Natural killer cell (primary cell): ENCODE results near the gene CHEK2. TPM values are rescaled to one million over a fixed set of nuclear protein-coding genes. Genes with fewer than 3 reads are reported as not detected.

Experiments used
- ATAC-seq, 3 donors: fragments of 150-1000 bp in 2 of 3; fragments of 200-7000 bp in 1 of 3; cut with Tn5 transposase; 1 replicate in 1 of 3; 2 replicates in 2 of 3; pipeline ENCODE4 v1.10.0; 2021; ENCODE audit warnings: mild to moderate bottlenecking in 2 of 3, moderate library complexity in 2 of 3
- DNase-seq, 2 donors: peaks; one replicate each; pipeline versions ENCODE4 v3.0.0 to v3.0.0-alpha.2; 2013 to 2021; ENCODE audit warnings: mixed read lengths in 1 of 2
- H3K27ac ChIP-seq: one replicate; pipeline ENCODE4 v1.5.1; 2013; ENCODE audit warnings: mild to moderate bottlenecking, low read length
- H3K27me3 ChIP-seq: one replicate; pipeline ENCODE4 v1.6.1; 2013; ENCODE audit warnings: low read length; ENCODE audit not compliant: control insufficient read depth, insufficient read depth
- H3K36me3 ChIP-seq: one replicate; pipeline ENCODE4 v1.6.1; 2013; ENCODE audit warnings: low read length; ENCODE audit not compliant: control insufficient read depth, insufficient read depth
- H3K4me1 ChIP-seq: one replicate; pipeline ENCODE4 v1.6.1; 2013; ENCODE audit warnings: low read length; ENCODE audit not compliant: control insufficient read depth, insufficient read depth
- H3K4me3 ChIP-seq: one replicate; pipeline ENCODE4 v1.5.1; 2013; ENCODE audit warnings: low read length
- H3K9me3 ChIP-seq: one replicate; pipeline ENCODE4 v1.6.1; 2013; ENCODE audit warnings: low read length; ENCODE audit not compliant: control insufficient read depth, insufficient read depth
- H3K27ac Mint-ChIP-seq, 2 donors: one replicate each; pipeline ENCODE4 v1.8.0; 2022; ENCODE audit warnings: mild to moderate bottlenecking in 2 of 2, mixed read lengths in 2 of 2, moderate library complexity in 1 of 2
- H3K27me3 Mint-ChIP-seq, 2 donors: one replicate each; pipeline ENCODE4 v1.8.0; 2022; ENCODE audit warnings: low read depth in 2 of 2, mixed read lengths in 2 of 2
- H3K36me3 Mint-ChIP-seq: one replicate; pipeline ENCODE4 v1.8.0; 2022; ENCODE audit warnings: mixed read lengths
- H3K4me1 Mint-ChIP-seq, 2 donors: one replicate each; pipeline ENCODE4 v1.8.0; 2022; ENCODE audit warnings: mixed read lengths in 2 of 2
- H3K4me3 Mint-ChIP-seq: one replicate; pipeline ENCODE4 v1.8.0; 2022; ENCODE audit warnings: mild to moderate bottlenecking, moderate library complexity, mixed read lengths
- H3K9me3 Mint-ChIP-seq, 2 donors: one replicate each; pipeline ENCODE4 v1.8.0; 2022; ENCODE audit warnings: mixed read lengths in 2 of 2
- CTCF ChIP-seq: fragments of 200-600 bp; IDR thresholded peaks from one replicate; pipeline ENCODE4 v1.8.0; 2022; ENCODE audit warnings: antibody characterized with exemption
- WGBS: methylation state at CpG from one replicate; pipeline ENCODE4 v1.1.7; 2013; ENCODE audit warnings: missing lambda C conversion rate; ENCODE audit not compliant: insufficient coverage; 5-methylcytosine and 5-hydroxymethylcytosine counted together
- intact Hi-C: fragments of 100-400 bp; cut with micrococcal nuclease; formaldehyde crosslinking; loops from one replicate; pipeline ENCODE4 v1.14.2; 2022
- total RNA-seq, 4 donors: library from RNA; stranded (reverse); fragments of 120-200 nt in 1 of 4; gene quantifications; one replicate each; pipeline versions ENCODE4 v1.2.3 to v1.2.4, GENCODE V29; 2013 to 2022

The CHEK2 gene
- total RNA-seq, 3 donors from 2014 or later (not counting 1 experiment from before 2014, with no cell fraction given), result 10.4 to 11.8 (median 11.4) TPM

DNA sequence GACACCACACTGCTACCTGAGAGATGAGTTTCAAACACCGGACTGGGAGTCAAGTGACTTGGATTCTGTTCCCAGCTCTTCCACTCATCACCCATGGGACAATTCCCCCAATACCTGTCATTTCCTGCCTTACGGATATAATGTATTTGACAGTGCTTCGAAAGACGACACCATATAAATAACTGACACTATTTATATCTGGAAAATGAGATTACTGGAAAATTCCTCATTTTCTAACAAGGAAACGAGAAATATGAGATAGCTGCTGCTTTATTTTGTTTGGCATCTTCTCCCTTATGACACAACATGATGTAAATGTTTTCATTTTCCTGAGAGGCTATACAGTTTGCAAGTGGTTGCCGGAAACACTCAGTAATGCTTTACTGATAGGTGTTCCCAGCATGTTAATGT is 8.9 kb upstream of the CHEK2 start:
- no peak for TF ChIP-seq CTCF
- Histone ChIP-seq H3K27ac (no peak overlapping the region), H3K27me3 (no peaks in the 10 kb centered on the region), H3K4me1 (peaks cover 21% of the 10 kb centered on the region), H3K4me3 (no peak overlapping the region), H3K36me3 (peaks cover 23% of the 10 kb centered on the region), H3K9me3 (no peaks in the 10 kb centered on the region)
- H3K4me3 Mint-ChIP-seq, result no peak overlapping the region
- H3K36me3 Mint-ChIP-seq, result no peaks in the 10 kb centered on the region
- DNase-seq (no peak), ATAC-seq (no peak)
- no peaks in the 10 kb centered on the region for H3K27me3 Mint-ChIP-seq
- H3K4me1 Mint-ChIP-seq, result peaks cover 17 to 24% of the 10 kb centered on the region in 2 donors
- 97% methylated on average over 3 of the region's 6 CpGs for WGBS
- H3K9me3 Mint-ChIP-seq, result no peaks in the 10 kb centered on the region
- peak overlapping the region in 1 of 2 donors; percentile 53 for H3K27ac Mint-ChIP-seq
- intact Hi-C loops, result no loop called here

DNA sequence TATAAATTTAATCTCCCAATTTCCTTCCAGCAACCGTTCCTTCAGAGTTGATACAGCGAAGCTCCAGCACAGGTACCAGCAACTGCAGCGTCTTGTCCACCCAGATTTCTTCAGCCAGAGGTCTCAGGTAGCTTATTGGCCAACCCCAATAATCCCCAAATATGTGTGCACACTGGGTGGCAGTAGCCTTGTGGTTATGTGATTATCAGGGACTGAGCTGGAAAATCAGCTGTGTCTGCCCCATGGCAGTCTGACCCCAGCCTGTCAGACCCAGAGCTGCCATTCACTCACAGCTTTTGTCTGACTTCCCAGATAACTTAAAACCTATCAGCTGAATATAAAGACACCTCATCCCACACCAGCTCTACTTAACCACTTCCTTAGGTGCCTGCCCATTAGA is 2.2 kb upstream of the CHEK2 start:
- Mint-ChIP-seq H3K27me3 (no peaks in the 10 kb centered on the region), H3K4me1 (peaks cover 38 to 41% of the 10 kb centered on the region in 2 donors), H3K36me3 (no peaks in the 10 kb centered on the region), H3K4me3 (peak overlapping the region; percentile 89), H3K9me3 (no peaks in the 10 kb centered on the region), H3K27ac (peak overlapping the region; percentile 92 to 97)
- no peak for TF ChIP-seq CTCF
- H3K36me3 ChIP-seq, result peaks cover 34% of the 10 kb centered on the region
- H3K4me1 ChIP-seq, result peaks cover 32% of the 10 kb centered on the region
- no peak for DNase-seq
- H3K27ac ChIP-seq, result no peak overlapping the region
- no peak overlapping the region for H3K4me3 ChIP-seq
- ATAC-seq, result no peak
- H3K27me3 ChIP-seq, result no peaks in the 10 kb centered on the region
- intact Hi-C loops, result loop anchor here (2.0 to 5.0 kb wide), 2 partner anchors 68 to 85 kb away; no protein-coding TSS in a partner anchor
- WGBS, result 100% methylated on average over 3 of the region's 3 CpGs
- no peaks in the 10 kb centered on the region for H3K9me3 ChIP-seq

DNA sequence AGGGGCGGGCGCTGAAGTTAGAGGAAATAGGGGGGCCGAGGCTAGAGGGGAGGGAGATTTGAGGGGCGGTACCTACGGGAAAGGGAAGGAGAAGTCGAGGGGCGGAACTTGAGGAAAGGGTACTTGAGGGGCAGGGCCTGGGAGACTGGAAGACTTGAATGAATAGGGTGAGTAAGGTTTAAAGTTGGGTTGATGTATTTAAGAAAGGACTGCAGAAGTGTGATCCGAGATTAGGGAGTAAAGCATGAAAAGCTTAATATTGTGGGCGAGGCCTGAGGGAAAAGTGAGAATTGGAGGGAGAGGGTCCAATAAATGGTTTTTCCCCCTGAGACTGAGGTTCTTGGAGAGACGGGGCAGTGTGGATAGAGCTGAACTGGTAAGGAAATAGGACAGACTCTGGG is 942 bp upstream of the CHEK2 start:
- no peaks in the 10 kb centered on the region for H3K36me3 Mint-ChIP-seq

More for the DNA sequence above, 942 bp upstream of the CHEK2 start:
- peak overlapping the region; percentile 91 for H3K27ac ChIP-seq
- peak overlapping the region; percentile 74 for H3K4me3 ChIP-seq
- TF ChIP-seq CTCF, result no peak
- H3K27me3 ChIP-seq, result no peaks in the 10 kb centered on the region
- H3K27ac Mint-ChIP-seq, result peak overlapping the region; percentile 92 to 97
- no peaks in the 10 kb centered on the region for H3K27me3 Mint-ChIP-seq
- H3K4me1 Mint-ChIP-seq, result peaks cover 32 to 33% of the 10 kb centered on the region in 2 donors
- intact Hi-C loops, result loop anchor here (1.0 to 5.0 kb wide), 3 partner anchors 30 to 86 kb away; partner anchors contain the start of gene CCDC117
- H3K4me3 Mint-ChIP-seq, result peak overlapping the region; percentile 89
- no peaks in the 10 kb centered on the region for H3K9me3 ChIP-seq
- no peaks in the 10 kb centered on the region for H3K9me3 Mint-ChIP-seq
- 5% methylated on average over 10 of the region's 10 CpGs for WGBS
- ATAC-seq (no peak), DNase-seq (no peak)
- peaks cover 29% of the 10 kb centered on the region for H3K36me3 ChIP-seq
- H3K4me1 ChIP-seq, result peaks cover 22% of the 10 kb centered on the region
